ENCODE measurements around the gene TPT1. TPM values are rescaled to one million over a fixed set of nuclear protein-coding genes. Genes with fewer than 3 reads are reported as not detected.
"Not testable (repeated sequence)": the region's sequence is repeated elsewhere in the genome, so short reads cannot be mapped to it uniquely, and the experiment has no call there.

Gene TPT1
- total RNA-seq, 2 donors from 2014 or later: 1,970 to 2,340 TPM

DNA sequence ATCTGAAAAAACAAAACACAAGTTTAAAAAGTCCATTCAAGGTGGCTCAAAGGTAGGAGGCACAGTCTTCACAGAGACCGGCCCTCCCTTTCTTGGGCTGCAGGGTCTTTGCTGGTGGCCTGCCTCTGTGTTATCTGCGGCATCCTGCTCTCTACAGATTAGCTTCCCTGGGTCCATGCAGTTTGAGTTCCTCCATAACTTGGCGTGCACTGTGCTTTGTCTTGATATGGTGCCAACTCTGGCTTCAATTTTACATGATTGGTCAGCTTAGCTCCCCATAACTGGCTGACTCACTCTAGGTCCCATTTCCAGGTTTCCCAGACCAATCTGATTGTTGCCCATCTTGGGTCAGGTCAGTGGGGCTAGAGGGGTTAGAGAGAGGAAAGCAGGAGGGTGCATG, 41.8 kb downstream of the TPT1 start:
- Histone ChIP-seq H3K27me3 (replicated peaks; ENCODE audit: insufficient read depth) (no peaks in the 10 kb centered on the region), H3K4me3 (no peak overlapping the region), H3K9me3 (no peaks in the 10 kb centered on the region), H3K36me3 (no peaks in the 10 kb centered on the region), H3K4me1 (ENCODE audit: control insufficient read depth in 1 of 2, low read depth in 2 of 2) (no peaks in the 10 kb centered on the region), H3K27ac (no peak overlapping the region)
- ATAC-seq (ENCODE audit: insufficient number of reproducible peaks, low FRiP score, low read depth) (no peak), DNase-seq (ENCODE audit: low spot score) (no peak)
- TF ChIP-seq, protein P1, sequence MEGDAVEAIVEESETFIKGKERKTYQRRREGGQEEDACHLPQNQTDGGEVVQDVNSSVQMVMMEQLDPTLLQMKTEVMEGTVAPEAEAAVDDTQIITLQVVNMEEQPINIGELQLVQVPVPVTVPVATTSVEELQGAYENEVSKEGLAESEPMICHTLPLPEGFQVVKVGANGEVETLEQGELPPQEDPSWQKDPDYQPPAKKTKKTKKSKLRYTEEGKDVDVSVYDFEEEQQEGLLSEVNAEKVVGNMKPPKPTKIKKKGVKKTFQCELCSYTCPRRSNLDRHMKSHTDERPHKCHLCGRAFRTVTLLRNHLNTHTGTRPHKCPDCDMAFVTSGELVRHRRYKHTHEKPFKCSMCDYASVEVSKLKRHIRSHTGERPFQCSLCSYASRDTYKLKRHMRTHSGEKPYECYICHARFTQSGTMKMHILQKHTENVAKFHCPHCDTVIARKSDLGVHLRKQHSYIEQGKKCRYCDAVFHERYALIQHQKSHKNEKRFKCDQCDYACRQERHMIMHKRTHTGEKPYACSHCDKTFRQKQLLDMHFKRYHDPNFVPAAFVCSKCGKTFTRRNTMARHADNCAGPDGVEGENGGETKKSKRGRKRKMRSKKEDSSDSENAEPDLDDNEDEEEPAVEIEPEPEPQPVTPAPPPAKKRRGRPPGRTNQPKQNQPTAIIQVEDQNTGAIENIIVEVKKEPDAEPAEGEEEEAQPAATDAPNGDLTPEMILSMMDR (IDR thresholded peaks at IDR 0.05): no peak

- not testable (repeated sequence) for H3K27ac ChIP-seq; H3K36me3 ChIP-seq; H3K27me3 ChIP-seq (replicated peaks; ENCODE audit: insufficient read depth); H3K4me1 ChIP-seq (ENCODE audit: control insufficient read depth in 1 of 2, low read depth in 2 of 2); H3K4me3 ChIP-seq; DNase-seq (ENCODE audit: low spot score); H3K9me3 ChIP-seq; ATAC-seq (ENCODE audit: insufficient number of reproducible peaks, low FRiP score, low read depth)
Measured at GRCh38 chr13:45298550-45298949, 42.4 kb downstream of the TPT1 start.

DNA sequence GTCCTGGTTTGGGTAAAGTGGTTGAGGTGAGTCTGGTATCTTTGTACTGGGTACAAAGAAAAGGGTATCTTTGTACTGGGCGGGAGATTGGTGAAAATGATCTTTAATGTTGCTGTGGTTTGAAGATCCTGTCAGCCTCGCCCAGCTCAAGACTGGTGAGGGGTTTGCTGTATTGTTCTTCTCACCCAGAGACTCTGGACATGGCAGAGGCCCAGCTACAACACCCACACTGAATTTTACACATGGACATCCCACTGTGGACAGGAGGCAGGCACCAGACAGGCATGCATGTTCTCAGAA, 42.8 kb downstream of the TPT1 start:
- Histone ChIP-seq H3K4me3 (no peak overlapping the region), H3K27me3 (replicated peaks; ENCODE audit: insufficient read depth) (no peaks in the 10 kb centered on the region), H3K9me3 (no peaks in the 10 kb centered on the region), H3K36me3 (no peaks in the 10 kb centered on the region), H3K4me1 (ENCODE audit: control insufficient read depth in 1 of 2, low read depth in 2 of 2) (no peaks in the 10 kb centered on the region), H3K27ac (no peak overlapping the region)
- no peak for DNase-seq (ENCODE audit: low spot score)
- no peak for ATAC-seq (ENCODE audit: insufficient number of reproducible peaks, low FRiP score, low read depth)
- TF ChIP-seq, protein P1 (IDR thresholded peaks at IDR 0.05): no peak

GRCh38 chr13:45297456-45298205, 43.4 kb downstream of the TPT1 start:
- Histone ChIP-seq H3K36me3 (no peaks in the 10 kb centered on the region), H3K27ac (no peak overlapping the region), H3K4me1 (ENCODE audit: control insufficient read depth in 1 of 2, low read depth in 2 of 2) (no peaks in the 10 kb centered on the region), H3K27me3 (replicated peaks; ENCODE audit: insufficient read depth) (no peaks in the 10 kb centered on the region), H3K9me3 (no peaks in the 10 kb centered on the region), H3K4me3 (no peak overlapping the region)
- no peak for ATAC-seq (ENCODE audit: insufficient number of reproducible peaks, low FRiP score, low read depth)
- DNase-seq (ENCODE audit: low spot score): no peak
- TF ChIP-seq, protein P1 (IDR thresholded peaks at IDR 0.05): no peak

GRCh38 chr13:45296259-45296658, 44.7 kb downstream of the TPT1 start:
- Histone ChIP-seq H3K9me3 (no peaks in the 10 kb centered on the region), H3K4me3 (no peak overlapping the region), H3K36me3 (no peaks in the 10 kb centered on the region), H3K27me3 (replicated peaks; ENCODE audit: insufficient read depth) (no peaks in the 10 kb centered on the region), H3K4me1 (ENCODE audit: control insufficient read depth in 1 of 2, low read depth in 2 of 2) (no peaks in the 10 kb centered on the region), H3K27ac (no peak overlapping the region)
- no peak for ATAC-seq (ENCODE audit: insufficient number of reproducible peaks, low FRiP score, low read depth)
- DNase-seq (ENCODE audit: low spot score): no peak
- TF ChIP-seq, protein P1 (IDR thresholded peaks at IDR 0.05): no peak

- H3K27ac ChIP-seq: no peak overlapping the region
- H3K36me3 ChIP-seq: no peaks in the 10 kb centered on the region
- ATAC-seq (ENCODE audit: insufficient number of reproducible peaks, low FRiP score, low read depth) (no peak), DNase-seq (ENCODE audit: low spot score) (no peak)
- no peaks in the 10 kb centered on the region for H3K4me1 ChIP-seq (ENCODE audit: control insufficient read depth in 1 of 2, low read depth in 2 of 2)
- H3K9me3 ChIP-seq: no peaks in the 10 kb centered on the region
- no peak overlapping the region for H3K4me3 ChIP-seq
- no peaks in the 10 kb centered on the region for H3K27me3 ChIP-seq (replicated peaks; ENCODE audit: insufficient read depth)
- TF ChIP-seq, protein P1 (IDR thresholded peaks at IDR 0.05): no peak
Measured at GRCh38 chr13:45295536-45295935, 45.4 kb downstream of the TPT1 start.

Data from thoracic aorta (tissue), 2 donors.